HepG2 (cell line): ENCODE measurements around the gene NARF. TPM values are rescaled to one million over a fixed set of nuclear protein-coding genes. Genes with fewer than 3 reads are reported as not detected.

Experiments
- ASH2L ChIP-seq: fragments of 300-600, 200-600 bp; sonication (generic); IDR thresholded peaks from 2 replicates; pipeline ENCODE4 v1.7.0; 2017; ENCODE audit warnings: low read depth, mild to moderate bottlenecking, moderate library complexity, mixed read lengths, low read length; ENCODE audit not compliant: insufficient read length
- CEBPG ChIP-seq: IDR thresholded peaks from 2 replicates; pipeline ENCODE4 v1.6.1; 2016
- ELF1 ChIP-seq: sonication (generic); formaldehyde crosslinking; IDR thresholded peaks from 2 replicates; pipeline ENCODE4 v1.4.0; 2020; ENCODE audit warnings: missing genetic modification reagents
- ETS1 ChIP-seq: sonication (generic); formaldehyde crosslinking; IDR thresholded peaks from 2 replicates; pipeline ENCODE4 v1.4.0; 2020; ENCODE audit warnings: missing genetic modification reagents
- GATAD1 ChIP-seq: IDR thresholded peaks from 2 replicates; pipeline ENCODE4 v1.6.1; 2016; ENCODE audit warnings: missing genetic modification reagents, missing compliant biosample characterization
- GFI1 ChIP-seq: sonication (generic); formaldehyde crosslinking; IDR thresholded peaks from 2 replicates; pipeline ENCODE4 v1.5.0; 2020; ENCODE audit warnings: missing genetic modification reagents, mild to moderate bottlenecking, borderline replicate concordance
- HIVEP1 ChIP-seq: sonication (generic); formaldehyde crosslinking; IDR thresholded peaks from 2 replicates; pipeline ENCODE4 v1.4.0; 2020; ENCODE audit warnings: mild to moderate bottlenecking, missing genetic modification reagents
- HOXA3 ChIP-seq: sonication (generic); formaldehyde crosslinking; IDR thresholded peaks from 2 replicates; pipeline ENCODE4 v1.5.0; 2020; ENCODE audit warnings: missing genetic modification reagents
- KMT2B ChIP-seq: IDR thresholded peaks from 2 replicates; pipeline ENCODE4 v1.6.1; 2016; ENCODE audit warnings: missing genetic modification reagents, missing compliant biosample characterization
- MAX ChIP-seq: IDR thresholded peaks from 2 replicates; pipeline ENCODE4 v1.6.1; 2012; ENCODE audit warnings: inconsistent platforms
- MEF2D ChIP-seq: sonication (generic); formaldehyde crosslinking; IDR thresholded peaks from 2 replicates; pipeline ENCODE4 v1.5.1; 2020; ENCODE audit warnings: mild to moderate bottlenecking, missing genetic modification reagents
- MYC ChIP-seq: sonication (generic); formaldehyde crosslinking; IDR thresholded peaks from 2 replicates; pipeline ENCODE4 v1.9.0; 2021; ENCODE audit warnings: missing genetic modification reagents, borderline replicate concordance
- MYPOP ChIP-seq: sonication (generic); formaldehyde crosslinking; IDR thresholded peaks from 2 replicates; pipeline ENCODE4 v1.8.1; 2023; ENCODE audit warnings: mild to moderate bottlenecking, moderate library complexity, missing genetic modification reagents
- SMYD3 ChIP-seq: sonication (generic); formaldehyde crosslinking; IDR thresholded peaks from 2 replicates; pipeline ENCODE4 v1.8.1; 2023; ENCODE audit warnings: mild to moderate bottlenecking, missing genetic modification reagents
- STAT5B ChIP-seq: sonication (generic); formaldehyde crosslinking; IDR thresholded peaks from 2 replicates; pipeline ENCODE4 v1.4.0; 2020; ENCODE audit warnings: missing genetic modification reagents
- TBX3 ChIP-seq: fragments of 450-650 bp; IDR thresholded peaks from 2 replicates; pipeline ENCODE4 v1.6.1; 2017; ENCODE audit warnings: antibody characterized with exemption, mild to moderate bottlenecking, inconsistent platforms, borderline replicate concordance
- ZBTB21 ChIP-seq: sonication (generic); formaldehyde crosslinking; IDR thresholded peaks from 2 replicates; pipeline ENCODE4 v1.4.0; 2020; ENCODE audit warnings: missing genetic modification reagents
- ZC3H4 ChIP-seq: sonication (generic); formaldehyde crosslinking; IDR thresholded peaks from 2 replicates; pipeline ENCODE4 v1.4.0; 2020; ENCODE audit warnings: missing genetic modification reagents, borderline replicate concordance
- ZMAT5 ChIP-seq: sonication (generic); formaldehyde crosslinking; IDR thresholded peaks from 2 replicates; pipeline ENCODE4 v1.5.0; 2020; ENCODE audit warnings: mild to moderate bottlenecking, low read depth, missing genetic modification reagents, borderline replicate concordance
- ZNF207 ChIP-seq: fragments of 450-650 bp; IDR thresholded peaks from 2 replicates; pipeline ENCODE4 v1.6.1; 2016; ENCODE audit warnings: antibody characterized with exemption, borderline replicate concordance
- ZNF282 ChIP-seq: fragments of 450-650 bp; IDR thresholded peaks from 2 replicates; pipeline ENCODE4 v1.6.1; 2018; ENCODE audit not compliant: partially characterized antibody
- ZNF354B ChIP-seq: sonication (generic); formaldehyde crosslinking; IDR thresholded peaks from 2 replicates; pipeline ENCODE4 v1.8.0; 2022; ENCODE audit warnings: mild to moderate bottlenecking, missing genetic modification reagents
- ZNF513 ChIP-seq: sonication (generic); formaldehyde crosslinking; conservative IDR thresholded peaks from 2 replicates; pipeline ENCODE4 v1.5.0; 2020; ENCODE audit warnings: missing genetic modification reagents
- ZNF678 ChIP-seq: sonication (generic); formaldehyde crosslinking; IDR thresholded peaks from 2 replicates; pipeline ENCODE4 v1.4.0; 2020; ENCODE audit warnings: mild to moderate bottlenecking, missing genetic modification reagents
- ZNF800 ChIP-seq: sonication (generic); formaldehyde crosslinking; IDR thresholded peaks from 2 replicates; pipeline ENCODE4 v1.4.0; 2020; ENCODE audit warnings: missing genetic modification reagents
- polyA plus RNA-seq, 8 experiments: library from polyadenylated mRNA; depleted of rRNA in 3 of 8; stranded (reverse) in 7 of 8; unstranded in 1 of 8; fragments of >200 nt; fragmentation: Illumina TruSeq in 4 of 8; extraction: Trizol in 4 of 8; gene quantifications; 2 replicates each; pipeline versions ENCODE4 v1.2.1 to v1.2.3, GENCODE V29; 2011 to 2016; ENCODE audit warnings: low read depth in 4 of 8, missing spikeins in 1 of 8, mixed read lengths in 1 of 8; ENCODE audit not compliant: insufficient read depth in 1 of 8
- total RNA-seq, 5 experiments: library from RNA; depleted of rRNA; stranded (reverse); fragments of >200 nt; fragmentation: Illumina TruSeq; extraction: Trizol; gene quantifications; 2 replicates each; pipeline ENCODE4 v1.2.3, GENCODE V29; 2016; ENCODE audit warnings: low read depth in 1 of 5

NARF gene
- total and polyA plus RNA-seq, 2 of the 13 experiments (the other 11 are each of a cell fraction or from before 2014, with no cell fraction given): 61.1 to 144 TPM

- TF ChIP-seq MYPOP (peak; percentile 75), ZNF354B (CRISPR knock-in tag) (peak; percentile 83; the same call in 1 of the 2 replicates), GATAD1 (CRISPR knock-in tag) (peak; percentile 59; the same call in 1 of the 2 replicates), GFI1 (CRISPR knock-in tag) (no peak), MAX (peak; percentile 81), ZNF207 (no peak), CEBPG (CRISPR knock-in tag) (no peak; the same call in 1 of the 2 replicates), TBX3 (no peak), MYC (CRISPR knock-in tag) (peak; percentile 73), HOXA3 (peak; percentile 74), ZMAT5 (CRISPR knock-in tag) (no peak), ZNF800 (CRISPR knock-in tag) (no peak), STAT5B (CRISPR knock-in tag) (no peak), ZBTB21 (CRISPR knock-in tag) (peak; percentile 8; the same call in 1 of the 2 replicates), ZNF282 (no peak), SMYD3 (CRISPR knock-in tag) (peak; percentile 76; the same call in 1 of the 2 replicates), ZC3H4 (CRISPR knock-in tag) (no peak), ZNF513 (CRISPR knock-in tag) (peak; percentile 92), HIVEP1 (no peak), MEF2D (no peak), ZNF678 (CRISPR knock-in tag) (no peak), ELF1 (CRISPR knock-in tag) (peak; percentile 98), KMT2B (CRISPR knock-in tag) (no peak; the same call in 1 of the 2 replicates), ETS1 (CRISPR knock-in tag) (peak; percentile 94), ASH2L (peak; percentile 90)
Measured at GRCh38 chr17:82450357-82451106, 8.0 kb upstream of the NARF start, which contains the start of gene CYBC1 (continued).
